Upper lobe of left lung (tissue), 4 donors: ENCODE results near the gene ZNF397.

ENCODE experiments used
- EP300 ChIP-seq, 4 donors: sonication (generic); formaldehyde crosslinking; IDR thresholded peaks; one replicate each; pipeline ENCODE4 v1.5.1; 2017; ENCODE audit warnings: antibody characterized with exemption in 4 of 4, control low read depth in 2 of 4
- POLR2A ChIP-seq, 4 donors: fragments of 450-650 bp; IDR thresholded peaks; one replicate each; pipeline ENCODE4 v1.5.1; 2016 to 2017; ENCODE audit warnings: antibody characterized with exemption in 4 of 4, mild to moderate bottlenecking in 2 of 4
- POLR2AphosphoS5 ChIP-seq, 2 donors: sonication (generic); formaldehyde crosslinking; IDR thresholded peaks; one replicate each; pipeline ENCODE4 v1.5.1; 2017; ENCODE audit warnings: antibody characterized with exemption in 2 of 2
- TF ChIP-seq, protein P1 (sequence below), 6 experiments: fragments of 450-650 bp in 4 of 6; fragments of 200-600 bp in 2 of 6; sonication (generic) in 2 of 6; IDR thresholded peaks; one replicate each; pipeline ENCODE4 v1.5.1; 2016 to 2019; ENCODE audit warnings: antibody characterized with exemption in 6 of 6

DNA sequence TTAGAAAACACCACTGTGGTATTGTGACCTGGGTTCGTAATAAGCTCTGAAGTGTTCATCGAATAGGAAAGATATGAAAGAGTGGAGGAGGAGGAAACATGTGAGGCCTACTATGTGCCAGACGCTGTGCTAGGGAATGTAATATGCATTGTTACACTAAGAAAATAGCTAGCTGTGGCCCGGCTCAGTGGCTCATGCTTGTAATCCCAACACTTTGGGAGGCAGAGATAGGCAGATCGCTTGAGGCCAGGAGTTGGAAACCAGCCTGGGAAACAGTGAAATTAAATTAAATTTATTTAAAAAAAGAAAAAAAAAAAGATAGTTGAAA, 49.2 kb upstream of the ZNF397 start:
- TF ChIP-seq, protein P1, sequence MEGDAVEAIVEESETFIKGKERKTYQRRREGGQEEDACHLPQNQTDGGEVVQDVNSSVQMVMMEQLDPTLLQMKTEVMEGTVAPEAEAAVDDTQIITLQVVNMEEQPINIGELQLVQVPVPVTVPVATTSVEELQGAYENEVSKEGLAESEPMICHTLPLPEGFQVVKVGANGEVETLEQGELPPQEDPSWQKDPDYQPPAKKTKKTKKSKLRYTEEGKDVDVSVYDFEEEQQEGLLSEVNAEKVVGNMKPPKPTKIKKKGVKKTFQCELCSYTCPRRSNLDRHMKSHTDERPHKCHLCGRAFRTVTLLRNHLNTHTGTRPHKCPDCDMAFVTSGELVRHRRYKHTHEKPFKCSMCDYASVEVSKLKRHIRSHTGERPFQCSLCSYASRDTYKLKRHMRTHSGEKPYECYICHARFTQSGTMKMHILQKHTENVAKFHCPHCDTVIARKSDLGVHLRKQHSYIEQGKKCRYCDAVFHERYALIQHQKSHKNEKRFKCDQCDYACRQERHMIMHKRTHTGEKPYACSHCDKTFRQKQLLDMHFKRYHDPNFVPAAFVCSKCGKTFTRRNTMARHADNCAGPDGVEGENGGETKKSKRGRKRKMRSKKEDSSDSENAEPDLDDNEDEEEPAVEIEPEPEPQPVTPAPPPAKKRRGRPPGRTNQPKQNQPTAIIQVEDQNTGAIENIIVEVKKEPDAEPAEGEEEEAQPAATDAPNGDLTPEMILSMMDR (IDR thresholded peaks at IDR 0.05) = no peak
- TF ChIP-seq POLR2A (IDR thresholded peaks at IDR 0.05) (no peak), POLR2AphosphoS5 (IDR thresholded peaks at IDR 0.05) (no peak), EP300 (IDR thresholded peaks at IDR 0.05) (no peak)
